ENCODE results near the gene HIGD2B. TPM values are rescaled to one million over a fixed set of nuclear protein-coding genes. Genes with fewer than 3 reads are reported as not detected.
A peak's percentile ranks its signal among the peaks of the same experiment; 100 is the strongest.
"Not testable (repeated sequence)": the region's sequence is repeated elsewhere in the genome, so short reads cannot be mapped to it uniquely, and the experiment has no call there.

HIGD2B gene
- total RNA-seq, 1 experiment from 2014 or later: not detected

DNA sequence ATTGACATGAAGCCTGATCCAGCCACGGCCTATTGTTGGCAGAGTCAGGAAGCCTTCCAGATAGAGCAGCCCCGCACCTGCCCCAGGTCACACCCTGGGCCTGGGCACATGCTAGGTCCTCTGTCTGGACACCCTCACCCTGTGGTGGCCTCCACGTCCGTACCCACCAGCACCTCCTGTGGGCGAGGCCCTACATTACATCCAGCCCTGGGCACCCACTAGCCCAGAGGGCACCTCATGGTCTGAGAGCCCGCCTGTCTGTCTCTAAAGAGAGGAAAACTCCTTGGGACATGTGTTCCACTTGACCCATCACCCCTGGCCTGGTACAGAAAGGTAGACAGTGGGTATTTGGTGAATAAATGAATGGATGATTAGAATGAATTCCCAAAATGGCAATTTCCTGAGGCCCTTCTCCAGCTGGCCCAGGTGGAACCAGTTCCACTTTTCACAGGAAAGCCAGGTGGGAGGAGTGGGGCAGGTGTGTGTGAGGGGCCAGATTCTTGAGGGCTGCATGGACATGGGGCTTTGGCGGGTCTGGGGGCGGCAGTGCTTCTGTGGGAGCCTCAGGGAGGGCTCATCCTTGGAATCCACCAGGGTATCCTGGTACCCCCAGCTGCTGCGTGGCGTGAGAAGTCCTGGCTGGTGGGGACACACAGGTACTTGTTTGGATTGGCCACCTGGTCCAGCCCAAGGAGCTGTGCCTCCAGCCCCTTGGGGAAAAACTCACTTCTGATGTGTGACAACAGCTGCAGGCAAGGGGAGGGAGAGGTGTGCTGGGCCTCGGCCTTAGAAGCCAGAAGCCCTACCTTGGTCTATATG, 57.5 kb downstream of the HIGD2B start:
- POLR2A ChIA-PET (ENCODE audit: low non-redundant PET); H3K27ac ChIP-seq (ENCODE audit: low read depth, low read length, poor library complexity, severe bottlenecking); H3K36me3 ChIP-seq (ENCODE audit: insufficient read depth, low read length, poor library complexity, severe bottlenecking); DNase-seq (ENCODE audit: low spot score); H3K4me1 ChIP-seq (ENCODE audit: insufficient read depth, low read length, poor library complexity, severe bottlenecking); H3K27me3 ChIP-seq (replicated peaks; ENCODE audit: insufficient read depth, low read depth, low read length, poor library complexity); intact Hi-C loops (cut with micrococcal nuclease; ENCODE audit: unreplicated experiment); CTCF ChIA-PET; BruUV-seq (replicated peaks); H3K4me3 ChIP-seq (ENCODE audit: low read depth, low read length, poor library complexity, severe bottlenecking); H3K9me3 ChIP-seq (ENCODE audit: low read depth, low read length, poor library complexity, severe bottlenecking): not testable (repeated sequence)
- TF ChIP-seq, protein P1, sequence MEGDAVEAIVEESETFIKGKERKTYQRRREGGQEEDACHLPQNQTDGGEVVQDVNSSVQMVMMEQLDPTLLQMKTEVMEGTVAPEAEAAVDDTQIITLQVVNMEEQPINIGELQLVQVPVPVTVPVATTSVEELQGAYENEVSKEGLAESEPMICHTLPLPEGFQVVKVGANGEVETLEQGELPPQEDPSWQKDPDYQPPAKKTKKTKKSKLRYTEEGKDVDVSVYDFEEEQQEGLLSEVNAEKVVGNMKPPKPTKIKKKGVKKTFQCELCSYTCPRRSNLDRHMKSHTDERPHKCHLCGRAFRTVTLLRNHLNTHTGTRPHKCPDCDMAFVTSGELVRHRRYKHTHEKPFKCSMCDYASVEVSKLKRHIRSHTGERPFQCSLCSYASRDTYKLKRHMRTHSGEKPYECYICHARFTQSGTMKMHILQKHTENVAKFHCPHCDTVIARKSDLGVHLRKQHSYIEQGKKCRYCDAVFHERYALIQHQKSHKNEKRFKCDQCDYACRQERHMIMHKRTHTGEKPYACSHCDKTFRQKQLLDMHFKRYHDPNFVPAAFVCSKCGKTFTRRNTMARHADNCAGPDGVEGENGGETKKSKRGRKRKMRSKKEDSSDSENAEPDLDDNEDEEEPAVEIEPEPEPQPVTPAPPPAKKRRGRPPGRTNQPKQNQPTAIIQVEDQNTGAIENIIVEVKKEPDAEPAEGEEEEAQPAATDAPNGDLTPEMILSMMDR (conservative IDR thresholded peaks at IDR 0.05; ENCODE audit: low read depth, low read length): peak; percentile 37; the same call in 1 of the 2 replicates

DNA sequence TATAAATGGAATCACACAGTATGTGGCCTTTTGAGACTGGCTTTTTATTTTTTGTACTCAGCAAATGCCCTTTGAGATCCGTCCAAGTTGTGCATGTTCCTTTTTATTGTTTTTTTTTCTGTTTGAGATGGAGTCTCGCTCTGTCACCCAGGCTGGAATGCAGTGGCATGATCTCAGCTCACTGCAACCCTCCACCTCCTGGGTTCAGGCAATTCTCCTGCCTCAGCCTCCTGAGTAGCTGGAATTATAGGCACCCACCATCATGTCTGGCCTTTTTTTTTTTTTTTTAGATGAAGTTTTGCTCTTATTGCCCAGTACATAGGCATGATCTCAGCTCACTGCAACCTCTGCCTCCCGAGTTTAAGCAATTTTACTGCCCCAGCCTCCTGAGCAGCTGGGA, 59.8 kb downstream of the HIGD2B start:
- POLR2A ChIA-PET (ENCODE audit: low non-redundant PET); H3K4me1 ChIP-seq (ENCODE audit: insufficient read depth, low read length, poor library complexity, severe bottlenecking); H3K36me3 ChIP-seq (ENCODE audit: insufficient read depth, low read length, poor library complexity, severe bottlenecking); H3K4me3 ChIP-seq (ENCODE audit: low read depth, low read length, poor library complexity, severe bottlenecking); BruUV-seq (replicated peaks); H3K27ac ChIP-seq (ENCODE audit: low read depth, low read length, poor library complexity, severe bottlenecking); DNase-seq (ENCODE audit: low spot score); CTCF ChIA-PET; intact Hi-C loops (cut with micrococcal nuclease; ENCODE audit: unreplicated experiment); H3K27me3 ChIP-seq (replicated peaks; ENCODE audit: insufficient read depth, low read depth, low read length, poor library complexity); H3K9me3 ChIP-seq (ENCODE audit: low read depth, low read length, poor library complexity, severe bottlenecking): not testable (repeated sequence)

Other genes starting within 250 kb of the HIGD2B start
- gene ARIH1, start 211.9 kb downstream of the HIGD2B start, total RNA-seq (2021): 181 and 187 TPM in 2 replicates
- gene GOLGA6B, start 31.5 kb downstream of the HIGD2B start, total RNA-seq (2021): 0.20 TPM in 1 of 2 replicates, not detected in the other
- gene BBS4, start within 50 bp of the HIGD2B start, total RNA-seq (2021): 22.9 and 27.8 TPM in 2 replicates
- gene ADPGK, start 97.6 kb upstream of the HIGD2B start, total RNA-seq (2021): 42.2 and 48.4 TPM in 2 replicates

Data from A673 (cell line).